Ureter (tissue), 1 donor: ENCODE results near the gene KRTAP5-6. TPM values are rescaled to one million over a fixed set of nuclear protein-coding genes. Genes with fewer than 3 reads are reported as not detected.
A peak's percentile ranks its signal among the peaks of the same experiment; 100 is the strongest.
"Not testable (repeated sequence)": the region's sequence is repeated elsewhere in the genome, so short reads cannot be mapped to it uniquely, and the experiment has no call there.

Source experiments
- DNase-seq: peaks from one replicate; pipeline ENCODE4 v3.0.0-alpha.2; 2020; ENCODE audit warnings: low spot score
- total RNA-seq: library from RNA; stranded (reverse); gene quantifications from one replicate; pipeline ENCODE4 v1.2.4, GENCODE V29; 2023
- donor health status: DM: yes; HTN: yes; CAD: no.

Gene KRTAP5-6
- total RNA-seq, 1 donor from 2014 or later: not detected

DNA sequence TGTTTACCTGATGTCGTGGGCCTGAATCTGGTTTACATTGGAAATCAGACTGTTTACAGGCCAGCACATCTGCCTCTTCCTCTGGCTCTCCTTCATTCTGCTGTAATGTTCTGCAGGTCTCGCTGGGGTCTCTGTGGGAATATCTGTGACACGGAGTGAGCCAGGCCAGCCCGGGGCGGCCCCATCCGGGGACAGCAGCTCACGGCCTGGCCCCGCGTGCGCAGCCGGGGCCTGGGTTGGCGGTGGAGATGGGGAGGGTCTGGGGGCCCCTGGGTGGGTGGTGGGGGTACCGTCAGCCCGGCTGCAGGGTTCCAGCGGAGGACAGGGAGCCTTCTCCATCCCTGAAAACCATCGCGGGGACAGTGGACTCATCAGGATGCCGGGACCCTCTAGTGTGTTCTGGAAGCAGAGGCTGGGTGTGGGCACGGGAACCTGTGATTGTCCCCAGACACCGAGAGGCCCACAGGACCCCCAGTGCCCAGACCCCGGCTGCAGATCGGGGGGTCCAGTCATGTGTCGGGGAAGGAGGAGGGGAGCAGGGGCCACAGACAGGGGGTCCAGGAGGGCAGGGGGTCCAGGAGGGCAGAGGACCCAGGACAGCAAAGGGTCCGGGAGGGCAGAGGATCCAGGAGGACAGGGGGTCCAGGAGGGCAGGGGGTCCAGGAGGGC is 13.0 kb upstream of the KRTAP5-6 start:
- not testable (repeated sequence) for DNase-seq

DNA sequence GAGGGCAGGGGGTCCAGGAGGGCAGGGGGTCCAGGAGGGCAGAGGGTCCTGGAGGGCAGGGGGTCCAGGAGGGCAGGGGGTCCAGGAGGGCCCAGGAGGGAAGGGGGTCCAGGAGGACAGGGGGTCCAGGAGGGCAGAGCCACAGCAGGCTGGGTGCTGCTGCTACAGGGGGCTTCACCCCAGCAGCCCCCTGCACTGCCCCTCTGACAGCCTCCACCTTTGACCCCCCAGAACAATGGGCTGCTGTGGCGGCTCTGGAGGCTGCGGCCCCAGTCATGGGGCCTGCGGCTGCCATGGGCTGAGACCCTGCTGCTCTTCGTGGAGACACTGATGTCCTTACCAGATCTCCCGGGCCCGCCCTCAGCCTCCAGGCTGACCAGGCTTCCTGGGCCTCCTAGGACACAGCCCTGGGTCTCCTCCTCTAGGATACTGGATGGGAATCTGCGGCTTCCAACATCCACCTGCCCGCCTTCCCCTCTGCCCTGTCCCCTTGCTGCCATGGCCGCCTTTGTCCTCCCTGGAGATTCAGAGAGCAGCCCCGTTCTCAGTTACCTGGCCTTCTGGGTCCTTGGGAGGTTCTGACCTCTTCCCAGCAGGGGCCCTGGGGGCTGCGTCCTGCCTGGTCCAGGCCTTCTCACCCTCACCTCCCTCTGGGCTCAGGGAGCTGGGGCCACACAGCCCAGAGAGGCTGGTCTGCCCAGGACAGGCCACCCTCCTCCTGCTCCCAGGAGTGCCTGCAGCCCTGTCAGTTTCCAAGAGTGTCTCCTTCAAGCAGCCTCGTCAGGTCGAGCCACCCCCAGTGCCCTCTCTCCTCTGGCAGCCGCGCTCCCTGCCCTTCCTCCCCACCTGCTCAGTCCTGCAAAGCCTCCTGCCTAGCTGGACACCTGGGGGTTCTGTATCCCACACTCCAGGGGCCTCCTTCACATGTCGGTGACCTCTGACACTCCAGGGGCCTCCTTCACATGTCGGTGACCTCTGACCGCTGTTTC is 11.8 kb upstream of the KRTAP5-6 start:
- not testable (repeated sequence) for DNase-seq

DNA sequence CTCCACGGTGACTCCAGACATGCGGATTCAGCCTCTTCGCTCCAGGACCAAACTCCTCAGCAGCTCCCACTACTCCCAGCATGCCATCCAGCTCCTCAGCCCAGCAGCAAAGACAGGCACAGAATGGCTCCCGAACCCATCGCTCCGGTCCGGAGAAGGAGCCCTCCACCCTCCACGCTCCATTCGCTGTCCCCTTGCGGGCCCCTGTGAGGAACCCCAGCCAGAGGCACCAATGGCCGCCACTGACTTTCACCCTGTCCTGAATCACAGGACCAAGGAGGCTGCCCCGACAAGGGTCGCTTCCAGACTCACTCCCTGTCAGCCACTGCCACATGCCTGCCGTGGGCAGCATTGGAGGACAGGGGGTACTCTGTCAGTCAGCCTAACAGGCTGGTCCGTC is 10.8 kb upstream of the KRTAP5-6 start:
- not testable (repeated sequence) for DNase-seq

DNA sequence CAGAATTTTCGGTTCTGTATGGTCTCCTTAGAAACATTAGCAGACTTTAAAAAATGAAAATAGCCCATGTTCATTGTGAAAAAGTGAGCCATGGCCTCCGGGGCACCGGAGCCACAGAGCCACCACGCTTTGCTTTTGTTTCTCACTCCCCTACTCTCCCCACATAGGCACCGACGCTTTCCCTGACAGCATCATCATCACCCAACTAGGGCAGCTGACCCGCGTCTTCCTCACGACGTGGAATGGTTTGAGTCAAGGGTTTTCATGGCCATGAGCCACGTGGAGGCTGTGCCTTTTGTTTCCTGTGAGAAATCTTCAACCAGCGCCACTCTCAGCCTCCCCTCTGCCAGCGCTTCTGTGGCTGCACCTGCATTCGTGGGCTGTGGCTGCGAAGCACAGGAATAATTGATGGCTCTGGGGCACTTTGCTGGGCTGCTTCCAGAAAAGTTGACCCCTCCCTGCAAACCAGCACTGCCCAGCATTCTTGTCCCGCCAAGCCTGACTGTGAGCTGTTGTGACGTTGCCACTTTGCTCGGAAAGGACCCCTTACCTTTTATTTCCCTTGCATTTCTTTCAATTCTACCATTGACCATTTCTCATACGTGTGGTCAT is 8.6 kb upstream of the KRTAP5-6 start:
- not testable (repeated sequence) for DNase-seq

DNA sequence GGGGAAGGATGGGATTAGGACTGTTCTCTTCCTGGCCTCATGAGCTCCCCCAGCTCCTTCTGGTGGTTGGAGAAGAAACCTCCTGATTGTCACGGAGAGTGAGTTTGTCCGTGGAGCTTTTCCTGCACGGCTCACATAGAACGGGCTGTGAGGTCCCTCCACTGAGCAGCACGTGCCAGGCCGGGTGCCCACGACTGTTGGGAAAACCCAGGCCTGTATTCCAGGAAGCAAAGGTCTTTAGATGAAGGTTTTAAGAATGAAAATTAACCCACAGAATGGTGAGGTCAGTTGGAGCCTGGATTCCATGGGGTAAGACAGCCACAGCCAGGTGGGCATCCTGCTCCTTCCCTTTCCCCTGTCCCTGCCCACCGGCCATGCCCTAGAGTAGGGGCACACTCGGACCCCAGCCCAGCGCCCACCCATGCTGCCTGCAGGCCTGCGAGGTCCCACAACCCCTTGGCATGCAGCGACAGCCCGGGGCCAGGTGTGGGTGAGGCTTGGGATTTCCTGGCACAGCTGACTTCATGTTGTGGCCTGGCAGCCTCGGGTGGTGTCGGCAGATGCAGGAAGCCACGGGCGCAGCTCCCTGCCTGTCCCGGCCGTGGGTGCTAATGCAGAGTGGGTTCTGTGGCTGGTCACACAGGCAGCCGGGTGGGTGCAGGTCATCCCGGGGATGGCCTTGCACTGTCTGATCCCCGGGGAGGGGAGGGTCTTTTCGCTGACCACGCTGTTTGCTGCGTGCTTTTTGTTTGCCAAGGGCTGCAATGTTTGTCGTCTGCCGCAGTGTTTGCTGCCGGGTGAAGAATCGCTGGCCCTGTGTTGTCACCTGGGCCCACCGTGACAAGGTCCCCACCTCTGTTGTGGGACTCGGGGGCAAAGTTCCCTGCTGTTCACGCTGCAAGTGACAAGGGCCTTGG is 7.5 kb upstream of the KRTAP5-6 start:
- DNase-seq: not testable (repeated sequence)

DNA sequence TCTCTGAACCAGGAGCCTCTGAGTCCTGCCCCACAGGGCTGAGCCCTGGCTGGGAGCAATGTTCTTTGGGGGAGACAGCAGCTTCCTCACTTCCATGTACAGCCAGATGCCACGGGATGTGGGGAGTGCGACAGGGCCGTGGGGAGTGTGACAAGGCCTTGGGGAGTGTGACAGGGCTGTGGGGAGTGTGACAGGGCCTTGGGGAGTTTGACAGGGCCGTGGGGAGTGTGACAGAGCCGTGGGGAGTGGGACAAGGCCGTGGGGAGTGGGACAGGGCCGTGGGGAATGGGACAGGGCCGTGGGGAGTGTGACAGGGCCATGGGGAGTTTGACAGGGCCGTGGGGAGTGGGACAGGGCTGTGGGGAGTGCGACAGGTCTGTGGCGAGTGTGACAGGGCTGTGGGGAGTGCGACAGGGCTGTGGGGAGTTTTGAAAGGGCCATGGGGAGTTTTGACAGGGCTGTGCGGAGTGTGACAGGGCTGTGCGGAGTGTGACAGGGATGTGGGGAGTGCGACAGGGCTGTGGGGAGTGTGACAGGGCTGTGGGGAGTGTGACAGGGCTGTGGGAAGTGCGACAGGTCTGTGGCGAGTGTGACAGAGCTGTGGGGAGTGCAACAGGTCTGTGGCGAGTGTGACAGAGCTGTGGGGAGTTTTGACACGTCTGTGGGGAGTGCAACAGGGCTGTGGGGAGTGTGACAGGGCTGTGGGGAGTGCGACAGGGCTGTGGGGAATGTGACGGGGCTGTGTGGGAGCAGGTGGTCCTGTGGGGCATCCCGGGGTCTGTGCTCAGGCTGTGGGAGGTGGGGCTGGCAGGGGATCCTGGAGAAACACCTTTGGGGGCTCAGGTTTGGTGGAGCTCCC is 6.6 kb upstream of the KRTAP5-6 start:
- no peak for DNase-seq

DNA sequence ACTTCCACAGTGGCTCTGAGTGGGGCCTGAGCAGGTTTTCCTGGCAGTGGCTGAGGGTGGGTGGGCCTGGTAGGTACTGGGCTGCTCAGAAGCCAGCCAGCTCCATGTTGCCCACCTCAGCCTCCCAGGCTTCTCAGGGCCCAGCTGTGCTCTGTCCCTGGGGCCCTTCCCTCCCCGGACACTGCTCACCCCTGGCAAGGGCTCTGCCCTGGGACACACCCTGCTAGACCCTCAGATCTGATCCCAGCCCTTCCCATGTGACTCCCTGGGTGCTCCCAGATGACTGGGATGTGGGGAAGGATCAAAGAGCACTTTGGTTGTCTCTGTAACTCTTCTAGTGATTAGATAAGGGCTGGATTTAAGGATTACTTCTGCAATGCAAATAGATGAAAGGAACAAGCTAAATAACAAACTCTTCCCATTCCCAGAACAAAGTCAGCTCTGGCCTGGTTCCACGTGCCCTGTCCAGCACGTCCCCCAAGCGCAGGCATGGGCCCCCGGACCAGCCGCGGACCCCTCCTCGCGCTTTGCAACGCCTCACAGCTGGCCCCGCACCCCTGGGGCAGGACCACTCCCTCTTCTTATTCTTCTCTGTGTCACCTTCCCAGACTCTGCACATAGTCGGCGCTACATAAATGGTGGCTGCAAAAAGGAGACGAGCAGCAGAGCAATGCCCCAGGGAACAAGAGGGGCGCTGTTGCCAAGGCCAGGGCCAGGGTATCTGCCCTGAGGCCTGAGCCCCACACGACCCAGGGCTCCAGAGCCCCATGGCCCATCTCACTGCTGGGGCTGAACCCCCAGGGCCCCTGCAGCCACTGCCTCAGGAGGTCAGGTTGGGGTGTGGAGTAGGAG is 5.7 kb upstream of the KRTAP5-6 start:
- DNase-seq: no peak

DNA sequence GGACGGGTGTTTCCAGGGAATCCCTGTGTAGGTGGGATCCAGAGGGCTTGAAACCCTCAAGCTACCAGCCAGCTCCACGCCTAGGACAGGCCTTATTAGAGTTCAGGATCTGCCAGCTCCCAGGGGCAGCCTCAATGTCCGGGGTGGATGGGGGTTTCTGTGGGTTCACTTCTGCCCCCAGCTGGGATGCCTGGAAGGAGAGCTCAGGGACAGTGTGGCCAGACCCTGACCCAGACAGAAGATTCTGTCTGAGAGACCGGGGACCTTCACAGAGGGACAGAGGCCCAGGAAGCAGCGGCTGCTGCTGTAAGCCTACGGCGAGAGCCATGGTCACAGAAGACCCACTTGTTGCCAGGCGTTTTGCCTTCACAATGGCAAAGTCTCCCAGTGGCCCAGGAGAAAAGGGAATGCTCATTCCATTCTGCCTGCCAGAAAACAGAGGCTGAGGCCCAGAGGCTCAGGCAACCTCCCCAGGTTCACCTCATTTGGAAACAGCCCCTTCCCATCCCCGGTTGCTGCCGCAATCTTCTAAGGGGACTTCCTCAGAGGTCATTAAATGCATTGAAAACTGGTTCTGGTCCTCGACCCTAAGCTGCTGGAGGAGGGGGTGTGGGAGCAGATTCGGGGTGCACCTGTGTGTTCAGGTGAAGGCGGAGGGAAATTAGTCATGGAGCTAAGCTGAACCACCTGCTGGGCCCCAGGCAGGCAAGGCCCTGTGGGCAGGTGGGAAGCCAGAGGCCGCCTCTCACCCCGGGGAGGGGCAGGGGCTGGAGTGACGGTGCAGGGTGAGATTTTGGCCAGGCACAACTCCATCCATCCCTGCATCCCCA is 4.9 kb upstream of the KRTAP5-6 start:
- DNase-seq: no peak

DNA sequence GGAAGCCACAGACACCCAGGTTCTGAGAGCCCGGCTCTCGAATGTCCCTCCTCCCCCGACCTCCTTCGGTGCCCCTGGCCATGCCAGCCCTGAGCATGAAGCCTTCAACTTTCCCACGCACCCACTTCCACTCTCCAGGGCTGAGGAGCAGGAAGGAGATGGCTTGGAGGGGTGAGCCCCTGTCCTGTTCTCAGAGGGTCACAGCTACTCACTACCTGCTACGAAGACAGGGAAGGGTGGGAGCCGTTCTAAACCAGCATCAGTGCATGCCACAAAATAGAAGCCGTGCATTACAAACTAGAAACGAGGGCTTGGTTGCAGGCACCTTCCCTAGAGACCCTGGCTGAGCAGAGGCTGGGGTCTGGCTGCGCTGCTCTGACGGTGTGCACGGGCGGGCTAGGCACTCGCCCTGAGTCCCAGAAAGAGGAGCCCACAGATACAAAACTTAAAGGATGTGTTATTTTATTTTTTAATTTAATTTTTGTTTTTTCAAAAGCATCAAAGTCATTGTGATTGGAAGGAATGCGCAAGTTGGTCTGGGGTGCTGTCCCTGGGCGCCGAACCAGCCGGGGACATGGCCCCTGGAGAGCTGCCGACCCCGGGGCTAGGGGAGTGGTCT is 4.2 kb upstream of the KRTAP5-6 start:
- no peak for DNase-seq

DNA sequence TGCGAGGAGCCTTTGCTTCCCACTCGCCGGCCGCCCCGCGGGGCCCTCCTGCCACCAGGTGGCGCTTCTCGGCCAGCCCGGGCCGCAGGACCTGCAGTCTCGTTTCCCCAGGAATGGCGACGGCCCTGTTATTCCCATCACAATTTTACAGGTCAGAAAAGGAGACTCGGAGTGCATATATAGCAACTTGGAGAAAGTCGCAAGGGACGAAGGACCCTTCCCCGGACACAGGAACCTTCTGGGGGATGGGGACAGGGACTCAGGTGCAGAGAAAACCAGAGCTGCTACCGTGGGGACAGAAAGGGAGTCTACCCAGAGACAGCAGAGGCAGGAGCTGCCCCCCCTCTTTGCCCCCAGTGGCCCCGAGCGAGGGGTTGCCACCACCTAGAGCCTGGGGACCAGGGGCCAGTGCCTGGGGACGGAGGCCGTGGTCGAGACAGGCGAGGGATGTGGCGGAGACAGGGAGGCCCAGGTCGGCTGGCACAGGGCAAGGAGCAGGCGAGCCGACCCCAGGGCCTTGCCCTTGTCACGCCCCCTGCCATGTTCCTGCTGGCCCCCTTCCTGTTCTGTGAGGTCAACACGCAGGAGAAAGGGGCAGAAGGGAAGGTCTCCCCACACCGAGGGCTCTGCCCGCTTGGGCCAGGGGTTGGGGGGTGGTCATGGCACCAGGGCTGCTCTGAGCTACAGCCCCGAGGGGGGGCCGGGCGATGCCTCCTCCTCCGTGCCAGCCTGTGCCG is 3.5 kb upstream of the KRTAP5-6 start:
- peak; percentile 81 for DNase-seq

DNA sequence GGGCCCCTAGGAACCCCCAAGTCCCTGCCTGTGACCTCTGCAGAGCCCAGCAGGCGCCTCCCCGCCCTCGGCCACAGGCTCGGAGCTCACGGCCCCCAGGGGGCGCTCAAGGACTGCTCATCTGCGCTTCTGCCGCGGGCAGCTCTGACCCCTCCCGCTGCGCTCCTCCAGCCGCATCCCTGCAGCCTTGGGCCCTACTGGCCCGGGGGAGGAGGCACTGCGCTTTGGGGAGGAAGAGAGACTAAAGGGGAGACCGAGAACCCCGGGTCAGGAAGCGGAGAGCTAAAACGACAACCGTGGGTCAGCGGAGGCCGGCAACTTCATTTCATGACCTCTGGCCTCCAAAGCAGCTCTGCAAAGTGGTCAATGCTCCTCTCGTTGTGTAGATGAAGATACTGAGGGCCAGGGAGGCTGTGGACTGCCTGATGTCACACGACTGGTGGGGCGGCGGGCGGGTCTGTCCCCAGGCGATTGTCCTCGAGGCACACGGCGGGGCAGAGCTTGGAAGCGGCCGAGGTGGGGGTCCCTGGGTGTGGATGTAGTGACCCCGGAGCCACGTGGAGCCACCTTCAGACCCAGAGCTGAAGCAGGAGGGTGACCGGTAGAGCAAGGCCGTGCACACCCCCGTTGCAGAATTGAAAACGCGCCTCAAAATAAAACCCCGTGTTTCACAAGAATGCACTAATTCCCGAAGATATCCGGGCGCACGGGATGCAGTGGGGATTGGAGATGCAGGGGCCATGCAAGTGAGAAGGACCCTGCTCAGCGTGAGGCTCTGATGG is 2.7 kb upstream of the KRTAP5-6 start:
- DNase-seq: peak; percentile 90

DNA sequence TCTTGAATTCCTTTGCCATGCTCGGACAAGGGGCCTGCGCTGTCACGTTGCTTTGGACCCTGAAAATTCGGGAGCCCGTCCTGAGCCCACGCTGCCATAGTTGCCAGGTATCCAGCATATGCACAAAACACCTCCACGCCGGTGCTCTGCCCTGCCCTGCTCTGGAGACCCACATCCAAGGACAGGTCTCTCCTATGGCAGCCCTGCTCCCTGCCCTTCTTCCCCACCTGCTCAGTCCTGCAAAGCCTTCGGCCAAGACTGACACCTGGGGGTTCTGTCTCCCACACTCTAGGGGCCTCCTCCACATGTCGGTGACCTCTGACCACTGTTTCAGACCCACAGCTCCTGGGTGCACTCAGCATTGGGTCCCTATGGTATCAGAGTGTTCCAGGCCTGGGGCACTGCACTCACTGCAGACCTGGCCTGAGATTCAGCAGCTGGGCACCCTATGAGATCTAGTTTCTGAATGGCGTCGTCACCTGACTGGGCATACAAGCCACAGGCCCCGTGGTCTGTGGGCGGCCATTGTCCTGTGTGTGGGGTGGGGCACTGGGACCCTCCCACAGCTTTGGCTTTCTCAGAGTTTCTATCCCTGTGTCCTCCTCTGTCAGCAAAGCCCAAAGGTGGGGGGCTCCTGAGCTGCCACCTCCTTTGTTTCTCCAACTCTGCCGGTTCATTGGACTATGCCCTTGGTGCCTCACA is 2.0 kb upstream of the KRTAP5-6 start:
- DNase-seq: no peak

DNA sequence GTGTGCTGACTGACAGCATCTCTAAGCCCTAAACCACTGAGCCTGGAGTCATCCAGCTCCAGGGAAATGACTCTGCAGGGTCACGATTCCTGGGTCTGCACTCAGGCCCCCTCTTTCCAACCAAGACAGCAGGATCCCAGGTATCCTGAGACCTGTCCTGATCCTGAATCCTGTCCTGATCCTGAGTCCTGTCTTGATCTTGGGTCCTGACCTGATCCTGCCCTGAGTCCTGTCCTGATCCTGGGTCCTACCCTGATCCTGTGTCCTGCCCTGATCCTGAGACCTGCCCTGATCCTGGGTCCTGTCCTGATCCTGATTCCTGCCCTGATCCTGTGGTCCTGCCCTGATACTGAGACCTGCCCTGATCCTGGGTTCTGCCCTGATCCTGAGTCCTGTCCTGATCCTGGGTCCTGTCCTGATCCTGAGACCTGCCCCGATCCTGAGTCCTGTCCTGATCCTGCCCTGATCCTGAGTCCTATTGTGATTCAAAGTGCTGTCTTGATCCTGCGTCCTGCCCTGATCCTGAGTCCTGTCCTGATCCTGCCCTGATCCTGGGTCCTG is 1.4 kb upstream of the KRTAP5-6 start:
- no peak for DNase-seq

DNA sequence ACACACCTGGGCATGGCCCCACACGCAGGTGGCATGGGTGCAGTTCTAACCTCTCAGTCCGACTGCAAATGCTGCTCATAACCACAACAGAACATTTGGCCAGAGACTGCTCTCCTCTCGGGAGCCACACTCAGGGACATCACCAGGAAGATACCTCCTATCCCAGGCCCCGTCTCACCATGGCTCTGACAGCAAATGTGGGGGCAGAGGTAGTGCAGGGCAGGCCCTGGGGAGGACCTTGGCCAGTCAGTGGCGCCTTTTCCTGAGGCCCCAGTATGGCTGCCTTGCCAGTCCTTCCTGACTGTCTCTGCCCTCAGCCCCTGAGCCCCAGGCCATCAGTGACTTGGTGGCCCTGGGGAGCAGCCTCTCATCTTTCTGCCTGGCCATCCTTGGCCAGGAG is 2.8 kb downstream of the KRTAP5-6 start:
- DNase-seq: no peak

DNA sequence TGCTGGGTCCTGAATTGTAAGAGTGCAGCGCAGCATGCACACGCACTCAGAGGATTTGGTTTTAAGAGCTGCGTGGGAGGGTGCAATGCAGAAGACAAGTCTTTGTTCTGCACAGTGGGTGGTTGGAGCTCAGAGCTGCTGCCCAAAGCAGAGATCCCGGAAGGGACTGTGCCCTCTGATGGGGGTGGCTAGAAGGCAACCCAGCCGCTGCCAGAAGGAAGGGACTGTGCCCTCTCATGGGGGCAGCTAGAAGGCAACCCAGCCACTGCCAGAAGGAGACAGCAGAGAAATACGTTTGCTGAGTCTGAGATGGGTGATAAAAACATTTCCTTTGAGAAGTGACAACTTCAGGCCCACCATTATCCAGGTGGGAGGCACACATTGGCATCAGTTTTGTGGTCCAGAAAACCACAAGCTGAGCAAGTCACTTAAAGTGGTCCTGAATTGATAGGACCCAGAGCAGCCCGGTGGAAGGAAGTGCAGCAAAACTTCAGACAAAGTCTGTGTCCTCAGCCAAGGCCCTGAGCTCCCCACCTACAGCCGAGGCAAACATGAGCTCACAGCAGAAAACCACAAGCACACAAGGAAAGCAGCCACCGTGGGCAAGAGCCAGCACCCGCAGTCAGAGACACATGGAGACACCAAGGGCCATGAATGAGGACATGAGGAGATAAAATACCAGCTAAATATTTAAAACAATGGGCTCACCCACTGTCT is 4.3 kb downstream of the KRTAP5-6 start:
- peak; percentile 19 for DNase-seq
